Measurements from ENCODE around the gene BABAM1. TPM values are rescaled to one million over a fixed set of nuclear protein-coding genes. Genes with fewer than 3 reads are reported as not detected.

BABAM1 gene
- total RNA-seq, 1 experiment from 2014 or later = 146 TPM

- H3K36me3 Mint-ChIP-seq = peaks cover 39% of the 10 kb centered on the region
- ChIA-PET CTCF (interaction anchor here (2.2 kb wide), 1 partner anchor 9 kb away, joined by 6 read pairs; no protein-coding TSS in a partner anchor), POLR2A (no interaction called here)
Measured at GRCh38 chr19:17318966-17319365, 51.7 kb downstream of the BABAM1 start.

More at GRCh38 chr19:17318966-17319365, 51.7 kb downstream of the BABAM1 start:
- Mint-ChIP-seq H3K4me1 (peaks cover 6% of the 10 kb centered on the region; the same call in 1 of the 2 replicates), H3K27me3 (ENCODE audit: low read depth) (no peaks in the 10 kb centered on the region), H3K27ac (no peak overlapping the region), H3K4me3 (no peak overlapping the region), H3K9me3 (no peaks in the 10 kb centered on the region)
- ATAC-seq (no peak), DNase-seq (ENCODE audit: low spot score) (no peak)
- TF ChIP-seq PRRX2 (CRISPR knock-in tag; IDR thresholded peaks at IDR 0.05) (no peak), USF1 (CRISPR knock-in tag; IDR thresholded peaks at IDR 0.05) (no peak), IRF2 (CRISPR knock-in tag; IDR thresholded peaks at IDR 0.05; ENCODE audit: borderline replicate concordance, low read depth) (no peak), SMAD3 (CRISPR knock-in tag; IDR thresholded peaks at IDR 0.05; ENCODE audit: borderline replicate concordance) (no peak), ZNF532 (CRISPR knock-in tag; IDR thresholded peaks at IDR 0.05; ENCODE audit: borderline replicate concordance) (no peak), ZMAT4 (CRISPR knock-in tag; IDR thresholded peaks at IDR 0.05) (no peak), ATF2 (CRISPR knock-in tag; IDR thresholded peaks at IDR 0.05; ENCODE audit: borderline replicate concordance, low read depth) (no peak), FOXK1 (CRISPR knock-in tag; IDR thresholded peaks at IDR 0.05) (no peak), NR2C2 (CRISPR knock-in tag; IDR thresholded peaks at IDR 0.05) (no peak), NFYB (CRISPR knock-in tag; conservative IDR thresholded peaks at IDR 0.05; ENCODE audit: low read depth) (no peak), ZNF416 (CRISPR knock-in tag; IDR thresholded peaks at IDR 0.05) (no peak), USF2 (CRISPR knock-in tag; IDR thresholded peaks at IDR 0.05) (no peak), ATF3 (CRISPR knock-in tag; conservative IDR thresholded peaks at IDR 0.05) (no peak), ZSCAN18 (CRISPR knock-in tag; IDR thresholded peaks at IDR 0.05) (no peak), ELF4 (CRISPR knock-in tag; IDR thresholded peaks at IDR 0.05; ENCODE audit: low read depth) (no peak), TP53 (CRISPR knock-in tag; IDR thresholded peaks at IDR 0.05) (no peak), ZNF121 (CRISPR knock-in tag; IDR thresholded peaks at IDR 0.05) (no peak), ZNF512 (CRISPR knock-in tag; IDR thresholded peaks at IDR 0.05; ENCODE audit: borderline replicate concordance) (no peak), SMAD4 (CRISPR knock-in tag; IDR thresholded peaks at IDR 0.05) (no peak)

All from WTC11 (cell line).